ENCODE results near the gene ZNF593OS.
A peak's percentile ranks its signal among the peaks of the same experiment; 100 is the strongest.

The ZNF593OS gene

DNA sequence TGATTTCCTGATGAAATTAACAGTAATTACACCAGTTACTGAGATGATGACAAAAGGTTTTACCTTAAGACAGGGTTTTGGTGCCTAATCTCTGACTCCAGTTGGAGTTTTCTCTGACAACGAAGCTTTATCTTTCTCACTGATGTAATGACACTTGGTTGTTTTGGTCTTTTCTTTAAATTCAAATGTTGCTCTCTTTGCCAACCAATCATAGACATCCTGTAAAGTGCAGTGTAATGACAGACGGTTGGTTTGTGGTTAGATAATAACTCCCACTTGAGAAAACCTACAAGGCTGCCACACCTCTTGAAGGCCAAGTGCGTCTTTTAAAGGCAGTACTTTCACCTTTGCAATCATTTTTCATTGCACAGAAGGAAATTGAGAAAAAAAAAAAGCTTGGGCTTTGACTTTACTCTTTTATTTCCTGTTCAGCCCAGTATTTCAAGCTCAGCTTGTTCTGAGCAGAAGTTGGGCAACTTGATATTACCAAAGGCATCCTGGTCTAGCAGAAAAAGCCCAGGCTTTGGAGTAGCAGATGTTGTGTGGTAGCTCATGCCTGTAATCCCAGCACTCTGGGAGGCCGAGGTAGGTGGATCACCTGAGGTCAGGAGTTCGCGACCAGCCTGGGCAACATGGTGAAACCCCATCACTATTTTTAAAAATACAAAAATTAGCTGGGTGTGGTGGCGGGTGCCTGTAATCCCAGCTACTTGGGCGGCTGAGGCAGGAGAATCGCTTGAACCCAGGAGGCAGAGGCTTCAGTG, 45.1 kb downstream of the ZNF593OS start:
- peak; percentile 34 for DNase-seq (ENCODE audit: low read depth)

DNA sequence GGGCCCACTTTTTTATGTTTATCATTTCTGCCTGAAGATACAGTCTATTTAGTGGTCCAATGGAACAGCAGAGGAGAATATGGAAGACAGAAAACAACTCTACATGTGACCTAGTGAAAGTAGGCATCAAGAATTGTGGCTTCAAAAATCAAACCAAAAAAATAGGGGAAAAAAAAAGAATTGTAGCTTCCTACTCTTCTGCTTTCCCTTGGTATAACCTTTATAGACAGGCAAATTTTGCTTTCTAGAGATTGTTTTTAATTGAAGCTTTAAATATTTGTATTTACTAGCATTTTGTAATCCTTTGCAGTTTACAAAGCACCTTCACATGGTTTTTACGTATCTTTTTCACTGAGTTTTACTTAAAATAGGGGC, 45.7 kb downstream of the ZNF593OS start:
- DNase-seq (ENCODE audit: low read depth) = no peak

DNA sequence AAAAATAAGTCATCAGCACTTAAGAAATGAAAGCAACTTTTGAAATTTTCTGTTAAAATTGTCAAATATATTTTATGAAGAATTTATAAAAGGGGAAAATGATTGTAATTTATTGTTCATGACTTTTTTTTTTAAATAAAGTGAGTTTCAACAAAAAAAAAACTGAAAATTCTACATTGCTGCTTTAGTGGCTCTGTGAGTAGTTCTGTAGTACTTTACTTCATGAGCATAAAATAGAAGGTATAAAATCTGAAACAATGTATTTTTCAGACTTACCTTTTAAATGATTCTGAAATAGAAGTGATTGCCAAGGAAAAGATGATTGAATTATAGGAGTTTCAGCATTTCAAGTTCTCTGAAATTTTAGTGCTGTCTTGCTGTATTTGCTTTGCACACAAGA, 46.2 kb downstream of the ZNF593OS start:
- DNase-seq (ENCODE audit: low read depth) = no peak

DNA sequence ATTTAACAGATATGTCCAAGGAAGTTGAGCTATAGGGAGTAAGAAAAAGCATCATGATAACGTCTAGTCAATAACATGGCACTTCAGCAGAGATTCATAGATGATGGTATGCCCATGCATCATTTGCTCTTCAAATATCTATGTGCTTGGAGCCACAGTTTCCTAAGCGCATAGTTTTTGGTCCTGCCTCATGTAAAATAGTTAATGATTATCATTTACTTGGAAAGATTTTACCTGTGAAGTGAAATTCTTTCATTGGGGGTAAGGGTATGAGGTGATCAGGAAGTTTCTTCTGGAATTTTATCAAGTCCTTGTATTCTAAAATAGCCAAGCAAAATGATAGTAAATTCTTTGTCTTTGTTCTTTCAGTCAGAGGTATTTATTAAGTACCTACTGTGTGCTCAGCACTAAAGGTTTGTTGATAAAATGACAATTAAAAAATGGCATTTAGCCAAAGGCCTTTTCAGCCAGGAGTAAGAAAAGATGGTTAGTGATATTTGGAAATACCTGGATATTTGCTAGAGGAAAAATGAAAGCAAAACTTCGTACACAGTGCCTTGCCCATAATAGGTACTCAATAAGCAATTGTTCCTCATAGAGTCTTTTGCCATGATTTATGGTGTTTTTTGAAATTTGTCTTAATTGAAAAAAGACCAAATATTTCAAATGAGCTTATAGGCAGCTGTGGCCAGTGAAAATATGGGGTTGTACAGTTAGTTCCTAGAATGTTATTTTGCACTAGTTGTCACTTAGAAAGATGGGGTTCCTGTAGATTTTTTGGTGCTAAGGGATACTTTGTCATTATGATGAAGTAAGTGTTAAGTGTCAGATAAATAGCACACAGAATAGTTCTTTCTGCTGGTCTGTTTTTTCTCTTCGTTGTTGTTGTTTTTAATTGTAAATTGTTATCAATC, 47.0 kb downstream of the ZNF593OS start:
- no peak for DNase-seq (ENCODE audit: low read depth)

DNA sequence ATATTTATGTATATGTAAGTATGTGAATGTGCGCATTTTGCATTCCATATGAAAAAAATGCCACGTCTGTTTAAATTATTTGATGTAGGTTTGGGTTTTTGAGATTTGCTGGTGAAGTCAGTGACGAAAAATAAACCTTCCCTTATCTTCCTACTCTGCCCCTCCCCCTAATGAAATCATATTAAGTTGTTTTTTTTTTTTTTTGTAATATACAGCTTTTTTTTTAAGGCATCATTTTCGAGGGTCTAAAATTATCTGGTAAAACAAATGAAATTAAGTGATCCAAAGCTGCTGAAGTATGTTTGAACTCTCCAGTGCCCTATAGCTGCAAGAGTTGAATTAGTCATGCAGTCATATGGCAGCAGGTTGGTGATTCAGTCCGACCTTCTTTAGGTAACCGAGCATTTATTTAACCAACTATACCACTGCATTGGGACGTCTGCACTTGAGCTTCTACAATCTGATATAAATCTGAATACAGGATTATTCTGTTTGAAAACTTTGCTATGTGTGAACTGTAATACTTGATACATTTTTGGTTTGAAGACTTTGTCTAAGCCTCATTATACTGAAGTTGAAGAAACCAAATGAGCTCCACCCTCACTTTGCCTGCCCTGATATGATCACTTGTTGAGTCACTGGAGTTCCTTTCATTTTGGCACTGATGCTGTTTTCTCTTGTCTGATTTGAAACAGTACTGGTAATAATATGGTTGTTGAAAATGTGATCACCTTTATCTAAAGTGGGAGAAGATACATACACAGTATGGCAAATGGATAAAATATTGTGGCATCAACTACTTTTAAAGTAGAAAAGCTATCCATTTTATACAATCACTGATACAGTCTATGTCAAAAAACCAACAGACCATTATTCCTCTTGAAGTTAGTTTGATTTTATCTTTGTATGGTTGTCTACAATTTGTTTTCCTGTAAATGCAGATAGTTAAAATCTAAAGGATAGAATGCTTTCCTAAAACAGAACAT, 48.4 kb downstream of the ZNF593OS start:
- no peak for DNase-seq (ENCODE audit: low read depth)

DNA sequence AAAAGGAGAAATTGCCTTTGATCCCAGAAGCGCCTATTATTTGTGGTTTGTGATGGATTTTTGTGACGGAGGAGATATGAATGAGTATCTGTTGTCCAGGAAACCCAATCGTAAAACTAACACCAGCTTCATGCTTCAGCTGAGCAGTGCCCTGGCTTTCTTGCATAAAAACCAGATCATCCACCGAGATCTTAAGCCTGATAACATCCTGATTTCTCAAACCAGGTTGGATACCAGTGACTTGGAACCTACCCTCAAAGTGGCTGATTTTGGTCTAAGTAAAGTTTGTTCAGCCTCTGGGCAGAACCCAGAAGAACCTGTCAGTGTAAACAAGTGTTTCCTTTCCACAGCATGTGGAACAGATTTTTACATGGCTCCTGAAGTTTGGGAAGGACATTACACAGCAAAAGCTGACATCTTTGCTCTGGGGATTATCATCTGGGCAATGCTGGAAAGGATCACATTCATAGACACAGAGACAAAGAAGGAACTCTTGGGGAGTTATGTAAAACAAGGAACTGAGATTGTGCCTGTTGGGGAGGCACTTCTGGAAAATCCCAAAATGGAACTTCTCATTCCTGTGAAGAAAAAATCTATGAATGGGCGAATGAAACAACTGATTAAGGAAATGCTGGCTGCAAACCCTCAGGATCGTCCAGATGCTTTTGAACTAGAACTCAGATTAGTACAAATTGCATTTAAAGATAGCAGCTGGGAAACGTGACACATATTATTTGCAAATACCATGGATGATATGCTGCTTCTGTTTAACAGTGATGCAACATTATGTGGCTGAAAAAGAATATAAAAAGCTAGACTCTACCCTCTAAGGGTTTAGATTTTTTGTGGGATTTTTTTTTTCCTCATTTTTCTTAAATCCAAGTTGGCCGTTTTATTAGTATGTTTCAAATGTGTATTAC, 49.5 kb downstream of the ZNF593OS start:
- no peak for DNase-seq (ENCODE audit: low read depth)

DNA sequence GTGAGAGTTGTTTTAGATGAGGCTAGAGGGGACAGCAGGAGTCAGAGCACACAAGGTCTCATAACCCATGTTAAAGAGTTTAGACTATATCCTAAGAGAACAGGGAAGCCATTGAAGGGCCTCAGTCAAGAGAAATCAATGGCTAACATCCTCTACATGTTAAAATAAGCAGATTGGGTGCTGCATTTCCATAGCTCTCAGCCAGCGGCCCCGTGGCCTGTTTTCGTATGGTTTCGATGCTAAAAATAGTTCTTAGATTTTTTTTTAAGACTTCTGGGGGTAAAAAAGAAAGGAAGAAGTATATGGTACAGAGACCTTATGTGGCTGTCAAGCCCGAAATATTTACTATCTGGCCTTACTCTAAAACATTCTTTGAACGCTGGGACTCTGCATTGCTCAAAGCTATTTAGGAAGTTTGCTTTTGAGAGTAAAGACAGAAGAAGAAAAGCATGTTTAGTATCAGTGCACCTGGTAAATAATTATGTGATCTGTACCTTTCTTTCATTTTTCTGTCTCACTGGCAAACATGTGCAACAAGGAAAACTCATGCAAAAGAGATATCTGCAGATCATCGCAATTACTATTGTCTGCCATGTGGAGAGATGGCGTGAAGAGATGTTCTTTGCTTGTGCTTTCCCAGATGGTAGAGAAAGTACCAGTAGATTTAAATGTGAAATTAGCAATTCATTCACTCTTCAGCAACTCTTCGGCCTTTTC, 51.6 kb downstream of the ZNF593OS start:
- DNase-seq (ENCODE audit: low read depth) = no peak

Data from activated T-helper 1 cell treated with Interleukin-2 at 50 U/mL for 16 hours (primary cell).